ENCODE measurements around the gene KMT2D. TPM values are rescaled to one million over a fixed set of nuclear protein-coding genes. Genes with fewer than 3 reads are reported as not detected.

KMT2D gene
- total RNA-seq, 1 donor from 2014 or later: 26.1 TPM

DNA sequence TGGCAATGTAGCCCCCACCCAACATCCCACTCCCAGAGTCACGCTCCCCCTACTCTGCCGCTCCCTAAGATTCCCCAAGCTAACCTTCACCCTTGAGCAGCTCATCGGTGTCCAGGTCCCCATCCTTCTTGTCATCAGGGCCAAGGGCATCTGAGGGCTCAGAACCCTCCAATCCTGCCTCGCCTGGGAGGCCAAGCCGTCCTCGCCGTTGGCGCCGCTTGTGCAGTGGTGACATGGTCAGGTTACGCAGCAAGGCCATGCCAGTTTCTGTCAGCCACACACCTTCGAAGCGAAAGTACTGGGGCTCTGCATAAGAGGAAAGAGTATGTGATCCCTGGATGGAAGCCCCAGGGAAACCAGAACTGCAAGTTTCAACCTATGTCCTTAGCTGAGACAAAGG lies 15.9 kb downstream of the KMT2D start:
- H3K9me3 ChIP-seq (ENCODE audit: control insufficient read depth in 3 of 3, low read length in 3 of 3): no peaks in the 10 kb centered on the region
- H3K9ac ChIP-seq (ENCODE audit: low read depth in 1 of 3, low read length in 3 of 3): no peak overlapping the region
- H3K27ac ChIP-seq (ENCODE audit: low read depth, low read length): no peak overlapping the region
- peaks cover 88 to 95% (median 91%) of the 10 kb centered on the region in 3 donors for H3K36me3 ChIP-seq (ENCODE audit: control insufficient read depth in 3 of 3, insufficient read depth in 3 of 3, low read length in 3 of 3)
- H3K4me3 ChIP-seq (ENCODE audit: low read length in 3 of 3): no peak overlapping the region
- H3K27me3 ChIP-seq (ENCODE audit: control insufficient read depth in 3 of 3, insufficient read depth in 3 of 3, low read length in 3 of 3): no peaks in the 10 kb centered on the region
- H3K4me1 ChIP-seq (ENCODE audit: control insufficient read depth in 3 of 3, insufficient read depth in 3 of 3, low read length in 3 of 3): no peaks in the 10 kb centered on the region

GRCh38 chr12:49043856-49044258 lies 16.7 kb downstream of the KMT2D start:
- H3K9ac ChIP-seq (ENCODE audit: low read depth in 1 of 3, low read length in 3 of 3): no peak overlapping the region
- H3K4me3 ChIP-seq (ENCODE audit: low read length in 3 of 3): no peak overlapping the region
- H3K36me3 ChIP-seq (ENCODE audit: control insufficient read depth in 3 of 3, insufficient read depth in 3 of 3, low read length in 3 of 3): peaks cover 88 to 95% (median 91%) of the 10 kb centered on the region in 3 donors
- no peaks in the 10 kb centered on the region for H3K27me3 ChIP-seq (ENCODE audit: control insufficient read depth in 3 of 3, insufficient read depth in 3 of 3, low read length in 3 of 3)
- no peak overlapping the region for H3K27ac ChIP-seq (ENCODE audit: low read depth, low read length)
- H3K9me3 ChIP-seq (ENCODE audit: control insufficient read depth in 3 of 3, low read length in 3 of 3): no peaks in the 10 kb centered on the region
- no peaks in the 10 kb centered on the region for H3K4me1 ChIP-seq (ENCODE audit: control insufficient read depth in 3 of 3, insufficient read depth in 3 of 3, low read length in 3 of 3)

GRCh38 chr12:49043241-49043640 lies 17.4 kb downstream of the KMT2D start:
- no peaks in the 10 kb centered on the region for H3K9me3 ChIP-seq (ENCODE audit: control insufficient read depth in 3 of 3, low read length in 3 of 3)
- no peaks in the 10 kb centered on the region for H3K4me1 ChIP-seq (ENCODE audit: control insufficient read depth in 3 of 3, insufficient read depth in 3 of 3, low read length in 3 of 3)
- H3K27ac ChIP-seq (ENCODE audit: low read depth, low read length): no peak overlapping the region
- peaks cover 88 to 94% (median 91%) of the 10 kb centered on the region in 3 donors for H3K36me3 ChIP-seq (ENCODE audit: control insufficient read depth in 3 of 3, insufficient read depth in 3 of 3, low read length in 3 of 3)
- H3K27me3 ChIP-seq (ENCODE audit: control insufficient read depth in 3 of 3, insufficient read depth in 3 of 3, low read length in 3 of 3): no peaks in the 10 kb centered on the region
- H3K9ac ChIP-seq (ENCODE audit: low read depth in 1 of 3, low read length in 3 of 3): no peak overlapping the region
- no peak overlapping the region for H3K4me3 ChIP-seq (ENCODE audit: low read length in 3 of 3)

- Histone ChIP-seq H3K4me1 (ENCODE audit: control insufficient read depth in 3 of 3, insufficient read depth in 3 of 3, low read length in 3 of 3) (no peaks in the 10 kb centered on the region), H3K27me3 (ENCODE audit: control insufficient read depth in 3 of 3, insufficient read depth in 3 of 3, low read length in 3 of 3) (no peaks in the 10 kb centered on the region), H3K4me3 (ENCODE audit: low read length in 3 of 3) (no peak overlapping the region), H3K27ac (ENCODE audit: low read depth, low read length) (no peak overlapping the region), H3K36me3 (ENCODE audit: control insufficient read depth in 3 of 3, insufficient read depth in 3 of 3, low read length in 3 of 3) (peaks cover 90 to 96% (median 94%) of the 10 kb centered on the region in 3 donors), H3K9me3 (ENCODE audit: control insufficient read depth in 3 of 3, low read length in 3 of 3) (no peaks in the 10 kb centered on the region), H3K9ac (ENCODE audit: low read depth in 1 of 3, low read length in 3 of 3) (no peak overlapping the region)
Observed at GRCh38 chr12:49041881-49042484, 18.6 kb downstream of the KMT2D start.

DNA sequence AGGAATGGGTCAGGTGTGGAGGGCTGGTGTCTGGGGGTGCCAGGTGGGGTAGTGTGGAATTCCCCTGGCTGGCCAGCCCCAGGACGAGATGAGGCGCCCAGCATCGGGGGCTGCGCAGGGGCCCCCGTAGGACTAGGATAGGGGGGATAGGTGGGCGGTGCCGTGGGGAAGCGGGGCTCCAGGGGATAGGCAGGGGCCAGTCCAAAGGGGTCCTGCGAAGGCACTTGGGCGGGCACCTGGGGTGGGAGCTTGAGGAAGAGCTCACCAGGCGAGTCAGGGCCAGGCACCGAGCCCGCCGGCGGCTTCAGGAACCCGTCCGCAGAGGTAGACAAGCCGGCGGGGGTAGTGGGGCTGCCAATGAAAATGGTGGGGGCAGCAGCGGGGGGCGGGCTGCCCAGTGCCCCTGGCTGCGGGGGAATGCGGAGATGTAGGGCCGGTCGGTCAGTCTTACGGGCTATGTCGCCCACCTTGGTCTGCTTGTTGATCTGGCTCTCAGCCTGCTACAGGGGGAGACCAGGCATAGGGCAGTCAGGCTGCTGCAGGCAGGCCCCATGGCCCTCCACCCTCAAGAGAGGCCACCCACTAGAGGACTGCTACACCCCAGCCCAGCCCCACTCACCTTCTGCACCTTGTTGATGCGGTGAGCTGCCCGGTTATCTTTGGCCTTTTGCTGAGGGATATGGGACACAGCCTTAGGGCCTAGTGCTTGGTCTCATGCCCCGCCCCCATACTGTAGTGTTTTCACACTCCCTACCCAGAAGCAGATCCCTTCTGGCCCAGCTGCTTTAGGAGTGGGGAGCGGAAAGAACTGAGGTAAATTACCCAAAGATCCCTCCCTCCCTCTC lies 19.3 kb downstream of the KMT2D start:
- no peaks in the 10 kb centered on the region for H3K27me3 ChIP-seq (ENCODE audit: control insufficient read depth in 3 of 3, insufficient read depth in 3 of 3, low read length in 3 of 3)
- H3K27ac ChIP-seq (ENCODE audit: low read depth, low read length): no peak overlapping the region
- H3K4me1 ChIP-seq (ENCODE audit: control insufficient read depth in 3 of 3, insufficient read depth in 3 of 3, low read length in 3 of 3): no peaks in the 10 kb centered on the region
- H3K36me3 ChIP-seq (ENCODE audit: control insufficient read depth in 3 of 3, insufficient read depth in 3 of 3, low read length in 3 of 3): peaks cover 90 to 95% (median 93%) of the 10 kb centered on the region in 3 donors
- no peak overlapping the region for H3K9ac ChIP-seq (ENCODE audit: low read depth in 1 of 3, low read length in 3 of 3)
- no peak overlapping the region for H3K4me3 ChIP-seq (ENCODE audit: low read length in 3 of 3)
- H3K9me3 ChIP-seq (ENCODE audit: control insufficient read depth in 3 of 3, low read length in 3 of 3): no peaks in the 10 kb centered on the region

DNA sequence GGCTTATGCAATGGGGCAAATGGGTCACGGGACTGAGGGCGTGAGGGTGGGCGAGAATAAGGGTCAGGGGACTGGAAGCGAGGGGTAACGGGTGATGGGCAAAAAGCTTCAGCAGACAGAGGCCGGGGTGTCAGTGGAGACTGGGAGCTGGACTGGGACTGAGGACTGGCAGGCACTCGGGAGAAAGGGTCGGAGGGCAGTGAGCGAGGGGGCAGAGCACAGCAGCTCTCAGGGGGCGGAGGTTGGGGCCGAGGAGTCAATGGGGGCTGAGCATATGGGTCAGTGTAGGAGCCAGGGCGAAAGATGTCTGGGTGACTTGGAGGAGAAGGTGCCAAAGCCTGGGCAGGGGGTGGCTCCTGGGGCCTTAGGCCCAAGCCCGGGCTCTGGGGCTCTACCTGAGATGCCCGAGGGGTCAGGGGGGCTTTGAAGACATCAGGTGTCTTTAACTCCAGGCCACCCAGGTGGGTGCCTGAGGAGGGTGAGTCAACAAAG lies 20.2 kb downstream of the KMT2D start:
- H3K4me3 ChIP-seq (ENCODE audit: low read length in 3 of 3): no peak overlapping the region
- no peak overlapping the region for H3K9ac ChIP-seq (ENCODE audit: low read depth in 1 of 3, low read length in 3 of 3)
- no peaks in the 10 kb centered on the region for H3K27me3 ChIP-seq (ENCODE audit: control insufficient read depth in 3 of 3, insufficient read depth in 3 of 3, low read length in 3 of 3)
- H3K4me1 ChIP-seq (ENCODE audit: control insufficient read depth in 3 of 3, insufficient read depth in 3 of 3, low read length in 3 of 3): no peaks in the 10 kb centered on the region
- H3K27ac ChIP-seq (ENCODE audit: low read depth, low read length): no peak overlapping the region
- peaks cover 87 to 88% (median 88%) of the 10 kb centered on the region in 3 donors for H3K36me3 ChIP-seq (ENCODE audit: control insufficient read depth in 3 of 3, insufficient read depth in 3 of 3, low read length in 3 of 3)
- H3K9me3 ChIP-seq (ENCODE audit: control insufficient read depth in 3 of 3, low read length in 3 of 3): no peaks in the 10 kb centered on the region

- peaks cover 84 to 88% (median 86%) of the 10 kb centered on the region in 3 donors for H3K36me3 ChIP-seq (ENCODE audit: control insufficient read depth in 3 of 3, insufficient read depth in 3 of 3, low read length in 3 of 3)
- no peak overlapping the region for H3K27ac ChIP-seq (ENCODE audit: low read depth, low read length)
- no peaks in the 10 kb centered on the region for H3K27me3 ChIP-seq (ENCODE audit: control insufficient read depth in 3 of 3, insufficient read depth in 3 of 3, low read length in 3 of 3)
Observed at GRCh38 chr12:49039421-49040363, 20.9 kb downstream of the KMT2D start.

GRCh38 chr12:49038291-49038955 lies 22.2 kb downstream of the KMT2D start:
- Histone ChIP-seq H3K9ac (ENCODE audit: low read depth in 1 of 3, low read length in 3 of 3) (no peak overlapping the region), H3K36me3 (ENCODE audit: control insufficient read depth in 3 of 3, insufficient read depth in 3 of 3, low read length in 3 of 3) (peaks cover 84 to 88% (median 86%) of the 10 kb centered on the region in 3 donors), H3K27me3 (ENCODE audit: control insufficient read depth in 3 of 3, insufficient read depth in 3 of 3, low read length in 3 of 3) (no peaks in the 10 kb centered on the region), H3K27ac (ENCODE audit: low read depth, low read length) (no peak overlapping the region), H3K9me3 (ENCODE audit: control insufficient read depth in 3 of 3, low read length in 3 of 3) (no peaks in the 10 kb centered on the region), H3K4me1 (ENCODE audit: control insufficient read depth in 3 of 3, insufficient read depth in 3 of 3, low read length in 3 of 3) (no peaks in the 10 kb centered on the region), H3K4me3 (ENCODE audit: low read length in 3 of 3) (no peak overlapping the region)

More at GRCh38 chr12:49039421-49040363, 20.9 kb downstream of the KMT2D start:
- Histone ChIP-seq H3K4me1 (ENCODE audit: control insufficient read depth in 3 of 3, insufficient read depth in 3 of 3, low read length in 3 of 3) (no peaks in the 10 kb centered on the region), H3K9me3 (ENCODE audit: control insufficient read depth in 3 of 3, low read length in 3 of 3) (no peaks in the 10 kb centered on the region), H3K9ac (ENCODE audit: low read depth in 1 of 3, low read length in 3 of 3) (no peak overlapping the region), H3K4me3 (ENCODE audit: low read length in 3 of 3) (no peak overlapping the region)

DNA sequence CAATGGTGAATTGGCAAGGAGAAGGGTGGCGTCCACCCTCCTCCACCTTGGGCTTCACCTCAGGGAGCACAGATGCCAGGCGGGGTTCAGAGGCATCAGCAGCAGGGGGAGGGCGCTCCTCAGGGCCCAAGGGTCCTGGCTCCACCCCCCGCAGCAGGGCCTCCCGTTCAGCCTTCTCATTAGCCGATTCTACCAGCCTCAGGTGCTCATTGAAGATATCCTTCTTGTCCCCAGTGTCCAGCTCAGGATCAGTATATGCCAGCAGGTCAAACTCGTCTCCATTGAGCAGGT lies 22.7 kb downstream of the KMT2D start:
- H3K36me3 ChIP-seq (ENCODE audit: control insufficient read depth in 3 of 3, insufficient read depth in 3 of 3, low read length in 3 of 3): peaks cover 83 to 88% (median 85%) of the 10 kb centered on the region in 3 donors
- H3K27me3 ChIP-seq (ENCODE audit: control insufficient read depth in 3 of 3, insufficient read depth in 3 of 3, low read length in 3 of 3): no peaks in the 10 kb centered on the region
- no peak overlapping the region for H3K4me3 ChIP-seq (ENCODE audit: low read length in 3 of 3)
- no peak overlapping the region for H3K27ac ChIP-seq (ENCODE audit: low read depth, low read length)
- no peak overlapping the region for H3K9ac ChIP-seq (ENCODE audit: low read depth in 1 of 3, low read length in 3 of 3)
- H3K4me1 ChIP-seq (ENCODE audit: control insufficient read depth in 3 of 3, insufficient read depth in 3 of 3, low read length in 3 of 3): no peaks in the 10 kb centered on the region
- no peaks in the 10 kb centered on the region for H3K9me3 ChIP-seq (ENCODE audit: control insufficient read depth in 3 of 3, low read length in 3 of 3)

Data from skeletal muscle tissue (tissue), 4 donors.